NK-92 (cell line): ENCODE results near the gene PPEF1.

ENCODE experiments used
- DNase-seq: peaks from one replicate; lab custom pipeline; 2025; ENCODE audit not compliant: unreplicated experiment; lab: John Stamatoyannopoulos, UW

The PPEF1 gene

DNA sequence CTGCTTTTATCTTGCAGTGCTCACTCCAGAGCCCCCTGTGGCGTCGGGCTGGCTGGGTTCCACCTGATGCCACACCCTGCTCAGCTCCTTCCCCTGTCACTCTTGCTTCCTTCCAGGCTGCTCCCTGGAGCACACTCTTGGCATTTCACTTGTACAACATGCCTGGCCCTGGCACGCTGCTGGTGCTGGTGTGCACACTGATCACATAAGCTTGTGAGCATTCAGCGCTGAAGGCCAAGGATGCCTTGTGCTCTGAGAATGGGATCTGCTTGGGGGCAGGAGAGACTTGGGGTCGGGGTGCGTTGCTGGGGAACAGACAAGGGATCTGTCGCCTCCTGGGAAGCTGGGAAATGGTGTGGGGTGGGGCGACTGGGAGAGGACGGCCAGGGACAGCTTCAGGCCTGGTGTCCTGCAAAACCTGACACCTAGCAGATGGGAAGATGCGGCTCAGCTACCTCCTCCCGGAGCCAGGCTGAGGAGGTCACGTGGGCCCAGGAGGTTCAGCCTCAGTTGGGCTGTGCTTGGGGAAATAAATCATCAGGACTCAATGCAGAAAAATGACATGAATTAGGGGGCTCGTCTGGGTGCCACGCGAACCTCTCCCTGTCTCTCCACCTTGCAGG, 167.9 kb downstream of the PPEF1 start:
- DNase-seq = no peak

DNA sequence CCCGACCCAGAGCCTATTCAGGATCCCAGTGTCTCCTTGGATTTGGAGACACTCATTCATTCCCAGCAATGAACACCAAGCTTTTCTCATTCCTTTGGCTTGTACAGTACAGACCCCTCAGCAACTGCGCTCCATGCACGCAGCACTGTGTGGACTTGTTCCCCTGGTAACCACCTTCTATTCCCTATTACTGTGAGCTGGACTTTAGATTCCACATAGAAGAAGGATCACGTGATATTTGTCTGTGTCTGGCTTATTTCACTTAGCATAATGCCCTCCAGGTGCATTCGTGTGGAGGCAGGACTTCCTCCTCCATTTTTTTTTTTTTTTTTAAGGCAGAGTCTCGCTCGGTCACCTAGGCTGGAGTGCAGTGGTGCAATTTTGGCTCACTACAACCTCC, 170.0 kb downstream of the PPEF1 start:
- no peak for DNase-seq
